Adrenal gland (tissue), 5 donors: Measurements from ENCODE around the gene ZSCAN22.

Source experiments
- POLR2A ChIP-seq, 2 donors: fragments of 450-650 bp; IDR thresholded peaks; one replicate each; pipeline ENCODE4 v1.6.1; 2017; ENCODE audit warnings: antibody characterized with exemption in 2 of 2, mild to moderate bottlenecking in 2 of 2, moderate library complexity in 1 of 2
- TF ChIP-seq, protein P1 (sequence below), 6 experiments: fragments of 450-650 bp in 4 of 6; fragments of 200-600 bp in 2 of 6; sonication (generic) in 1 of 6; IDR thresholded peaks; 1 replicate in 5 of 6; 2 replicates in 1 of 6; pipeline versions ENCODE4 v1.5.1 to v1.8.0; 2016 to 2021; ENCODE audit warnings: antibody characterized with exemption in 6 of 6, mild to moderate bottlenecking in 2 of 6, moderate library complexity in 1 of 6
- donor health status: DM: no; HTN: no; CAD: no.

- TF ChIP-seq, protein P1, sequence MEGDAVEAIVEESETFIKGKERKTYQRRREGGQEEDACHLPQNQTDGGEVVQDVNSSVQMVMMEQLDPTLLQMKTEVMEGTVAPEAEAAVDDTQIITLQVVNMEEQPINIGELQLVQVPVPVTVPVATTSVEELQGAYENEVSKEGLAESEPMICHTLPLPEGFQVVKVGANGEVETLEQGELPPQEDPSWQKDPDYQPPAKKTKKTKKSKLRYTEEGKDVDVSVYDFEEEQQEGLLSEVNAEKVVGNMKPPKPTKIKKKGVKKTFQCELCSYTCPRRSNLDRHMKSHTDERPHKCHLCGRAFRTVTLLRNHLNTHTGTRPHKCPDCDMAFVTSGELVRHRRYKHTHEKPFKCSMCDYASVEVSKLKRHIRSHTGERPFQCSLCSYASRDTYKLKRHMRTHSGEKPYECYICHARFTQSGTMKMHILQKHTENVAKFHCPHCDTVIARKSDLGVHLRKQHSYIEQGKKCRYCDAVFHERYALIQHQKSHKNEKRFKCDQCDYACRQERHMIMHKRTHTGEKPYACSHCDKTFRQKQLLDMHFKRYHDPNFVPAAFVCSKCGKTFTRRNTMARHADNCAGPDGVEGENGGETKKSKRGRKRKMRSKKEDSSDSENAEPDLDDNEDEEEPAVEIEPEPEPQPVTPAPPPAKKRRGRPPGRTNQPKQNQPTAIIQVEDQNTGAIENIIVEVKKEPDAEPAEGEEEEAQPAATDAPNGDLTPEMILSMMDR (IDR thresholded peaks at IDR 0.05): no peak
- no peak for TF ChIP-seq POLR2A (IDR thresholded peaks at IDR 0.05)
Observed at GRCh38 chr19:58291943-58292342, 34.9 kb upstream of the ZSCAN22 start.
